AG04450 (cell line): Measurements from ENCODE around the gene POC5. TPM values are rescaled to one million over a fixed set of nuclear protein-coding genes. Genes with fewer than 3 reads are reported as not detected.

Experiments
- CTCF ChIA-PET: fragments of 300-600, 350-600 bp; formaldehyde crosslinking; extraction: SDS; loops from one replicate; lab custom pipeline; 2022; ENCODE audit warnings: antibody characterized with exemption, inconsistent platforms; lab: Charles Lee
- POLR2A ChIA-PET: fragments of 350-600 bp; formaldehyde crosslinking; extraction: SDS; loops from one replicate; lab custom pipeline; 2021; ENCODE audit warnings: antibody characterized with exemption, inconsistent platforms; lab: Yijun Ruan, JAX
- DNase-seq: peaks from one replicate; pipeline ENCODE4 v3.0.0-alpha.2; 2011; ENCODE audit warnings: low read depth, low spot score
- H3K27ac ChIP-seq: one replicate; pipeline ENCODE4 v1.5.1; 2012; ENCODE audit warnings: low read depth, low read length, control low read depth
- H3K27me3 ChIP-seq: one replicate; pipeline ENCODE4 v1.6.0; 2012; ENCODE audit warnings: low read length; ENCODE audit not compliant: control insufficient read depth, insufficient read depth
- H3K4me3 ChIP-seq: 2 replicates; pipeline ENCODE4 v1.5.1; 2011; ENCODE audit warnings: mild to moderate bottlenecking, low read depth, low read length, control low read depth
- H3K9me3 ChIP-seq: 2 replicates; pipeline ENCODE4 v1.5.1; 2012; ENCODE audit warnings: low read length; ENCODE audit not compliant: control insufficient read depth, insufficient read depth
- polyA plus RNA-seq: library from polyadenylated mRNA; depleted of rRNA; stranded (reverse); fragments of >200 nt; gene quantifications from 2 replicates; pipeline ENCODE4 v1.2.3, GENCODE V29; 2011
- TF ChIP-seq, protein P1 (sequence below): IDR thresholded peaks from 2 replicates; pipeline ENCODE4 v1.5.1; 2011; ENCODE audit warnings: low read depth, low read length, control low read depth, inconsistent platforms

Gene POC5
- polyA plus RNA-seq, 1 experiment = 10.7 TPM

DNA sequence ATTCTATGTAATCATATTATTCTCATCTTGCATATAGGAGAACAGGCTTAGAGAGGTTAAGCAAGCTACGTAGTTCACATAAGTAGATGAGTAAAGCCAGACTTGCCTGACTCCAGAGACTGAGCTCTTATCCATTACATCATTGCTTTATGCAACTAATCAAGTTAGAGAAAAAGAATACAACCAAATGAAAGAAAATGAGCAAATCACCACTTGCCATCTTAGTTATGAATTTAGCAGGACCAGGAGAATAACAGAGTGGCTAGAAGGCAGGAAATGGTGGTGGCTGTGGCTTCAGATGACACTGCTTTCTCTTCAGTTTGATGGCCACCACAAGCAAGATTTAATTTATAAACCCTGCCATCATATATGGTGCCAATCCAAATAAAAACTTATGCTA lies 26.6 kb downstream of the POC5 start:
- CTCF ChIA-PET = interaction anchor here (1.0 kb wide), 1 partner anchor 10 kb away, joined by 3 read pairs; no protein-coding TSS in a partner anchor

DNA sequence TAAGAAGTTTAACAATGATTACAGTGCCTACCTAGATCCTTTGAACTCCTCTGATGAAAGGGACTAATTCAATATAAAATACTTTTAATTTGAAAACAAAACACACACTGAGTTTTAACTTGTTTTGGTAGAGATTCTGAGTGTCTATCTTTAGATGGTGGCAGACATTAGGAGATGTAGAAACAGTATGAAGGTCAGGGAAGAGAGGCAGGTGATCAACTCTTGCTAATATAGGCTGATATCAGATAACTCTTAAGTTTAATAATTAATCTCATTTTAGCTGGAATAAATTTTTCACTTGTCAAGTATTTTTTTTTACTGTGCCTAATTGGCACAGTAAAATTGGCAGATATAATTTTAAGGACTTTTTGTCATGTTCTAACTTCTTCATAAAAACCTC lies 30.8 kb downstream of the POC5 start:
- POLR2A ChIA-PET = no interaction called here
- no peak overlapping the region for H3K27ac ChIP-seq
- CTCF ChIA-PET = no interaction called here

More for the DNA sequence above, 26.6 kb downstream of the POC5 start:
- TF ChIP-seq, protein P1, sequence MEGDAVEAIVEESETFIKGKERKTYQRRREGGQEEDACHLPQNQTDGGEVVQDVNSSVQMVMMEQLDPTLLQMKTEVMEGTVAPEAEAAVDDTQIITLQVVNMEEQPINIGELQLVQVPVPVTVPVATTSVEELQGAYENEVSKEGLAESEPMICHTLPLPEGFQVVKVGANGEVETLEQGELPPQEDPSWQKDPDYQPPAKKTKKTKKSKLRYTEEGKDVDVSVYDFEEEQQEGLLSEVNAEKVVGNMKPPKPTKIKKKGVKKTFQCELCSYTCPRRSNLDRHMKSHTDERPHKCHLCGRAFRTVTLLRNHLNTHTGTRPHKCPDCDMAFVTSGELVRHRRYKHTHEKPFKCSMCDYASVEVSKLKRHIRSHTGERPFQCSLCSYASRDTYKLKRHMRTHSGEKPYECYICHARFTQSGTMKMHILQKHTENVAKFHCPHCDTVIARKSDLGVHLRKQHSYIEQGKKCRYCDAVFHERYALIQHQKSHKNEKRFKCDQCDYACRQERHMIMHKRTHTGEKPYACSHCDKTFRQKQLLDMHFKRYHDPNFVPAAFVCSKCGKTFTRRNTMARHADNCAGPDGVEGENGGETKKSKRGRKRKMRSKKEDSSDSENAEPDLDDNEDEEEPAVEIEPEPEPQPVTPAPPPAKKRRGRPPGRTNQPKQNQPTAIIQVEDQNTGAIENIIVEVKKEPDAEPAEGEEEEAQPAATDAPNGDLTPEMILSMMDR = no peak
- DNase-seq = no peak
- Histone ChIP-seq H3K27ac (no peak overlapping the region), H3K4me3 (no peak overlapping the region), H3K27me3 (no peaks in the 10 kb centered on the region), H3K9me3 (no peaks in the 10 kb centered on the region)
- POLR2A ChIA-PET = no interaction called here

GRCh38 chr5:75685141-75685540 lies 32.1 kb downstream of the POC5 start:
- no peaks in the 10 kb centered on the region for H3K27me3 ChIP-seq
- ChIA-PET POLR2A (no interaction called here), CTCF (no interaction called here)
- no peak for DNase-seq
- H3K4me3 ChIP-seq = no peak overlapping the region
- no peak overlapping the region for H3K27ac ChIP-seq
- no peaks in the 10 kb centered on the region for H3K9me3 ChIP-seq
- TF ChIP-seq, protein P1 = no peak

More for the DNA sequence above, 30.8 kb downstream of the POC5 start:
- TF ChIP-seq, protein P1 = no peak
- H3K9me3 ChIP-seq = no peaks in the 10 kb centered on the region
- no peak for DNase-seq
- no peaks in the 10 kb centered on the region for H3K27me3 ChIP-seq
- H3K4me3 ChIP-seq = no peak overlapping the region

DNA sequence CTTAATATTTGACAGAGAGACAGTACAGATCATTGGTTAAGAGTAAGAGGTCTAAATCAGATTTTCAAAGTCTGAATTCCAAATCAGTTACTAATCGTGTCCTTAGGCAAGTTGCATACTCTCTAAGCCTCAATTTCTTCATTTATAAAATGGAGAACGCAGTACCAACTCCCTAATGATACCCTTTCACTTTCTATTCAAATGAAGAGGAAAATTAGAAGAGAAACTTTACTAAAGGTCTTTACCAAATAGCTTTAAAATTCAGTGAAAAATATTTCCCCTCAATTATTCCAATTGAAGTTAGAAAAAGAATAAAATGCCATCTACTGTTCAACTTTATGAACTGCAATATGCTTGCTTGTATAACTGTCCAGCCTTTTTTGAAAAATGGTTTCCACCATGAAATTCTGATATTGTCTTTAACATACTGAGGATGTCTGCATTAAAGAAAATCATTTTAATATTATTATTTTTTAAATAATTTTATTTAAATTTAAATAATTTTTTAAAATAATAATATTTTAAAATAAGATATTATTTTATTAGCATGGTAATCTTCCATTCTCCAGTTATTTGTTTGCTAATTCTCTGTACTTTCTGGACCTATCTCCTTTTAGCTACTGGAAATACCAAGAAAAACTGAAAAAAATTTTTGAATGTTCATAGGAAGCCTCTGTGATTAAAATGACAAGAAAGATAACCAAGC lies 36.0 kb downstream of the POC5 start:
- ChIA-PET CTCF (interaction anchor here (0.6 to 2.7 kb wide), 45 partner anchors 9 to 950 kb away, joined by 3 to 21 read pairs (median 4); partner anchors contain the start of gene POC5), POLR2A (interaction anchor here (0.9 to 1.3 kb wide), 3 partner anchors 65 to 79 kb away, joined by 3 to 5 read pairs (median 3); no protein-coding TSS in a partner anchor)
- TF ChIP-seq, protein P1 = peak; percentile 67
- DNase-seq = no peak
- no peak overlapping the region for H3K4me3 ChIP-seq
- no peaks in the 10 kb centered on the region for H3K9me3 ChIP-seq
- H3K27me3 ChIP-seq = no peaks in the 10 kb centered on the region
- H3K27ac ChIP-seq = no peak overlapping the region

- ChIA-PET POLR2A (no interaction called here), CTCF (interaction anchor here (0.7 to 1.5 kb wide), 2 partner anchors 94 to 239 kb away, joined by 3 to 4 read pairs; no protein-coding TSS in a partner anchor)
- DNase-seq = no peak
- no peak overlapping the region for H3K27ac ChIP-seq
- H3K9me3 ChIP-seq = no peaks in the 10 kb centered on the region
- H3K27me3 ChIP-seq = no peaks in the 10 kb centered on the region
- TF ChIP-seq, protein P1 = no peak
- H3K4me3 ChIP-seq = no peak overlapping the region
These were observed 39.1 kb downstream of the POC5 start for GRCh38 chr5:75678155-75678554.
